Ammon's horn (tissue), 1 donor: ENCODE measurements around the gene HSBP1L1.
"Not testable (repeated sequence)": the region's sequence is repeated elsewhere in the genome, so short reads cannot be mapped to it uniquely, and the experiment has no call there.

Experiments
- DNase-seq: peaks from one replicate; pipeline ENCODE4 v3.0.0-alpha.2; 2016; ENCODE audit warnings: low spot score

The HSBP1L1 gene

GRCh38 chr18:79987566-79987965 is 23.1 kb downstream of the HSBP1L1 start:
- no peak for DNase-seq

GRCh38 chr18:79988071-79988450 is 23.6 kb downstream of the HSBP1L1 start:
- peak; percentile 65 for DNase-seq

- peak; percentile 94 for DNase-seq
Measured at GRCh38 chr18:79988451-79989194, 24.2 kb downstream of the HSBP1L1 start, which contains the start of gene TXNL4A. Gene TXNL4A, minus strand, starts transcription at chr18:79988563. Its CDS starts 171 bp downstream, at chr18:79988392.

GRCh38 chr18:79989195-79989497 is 24.7 kb downstream of the HSBP1L1 start:
- no peak for DNase-seq

- no peak for DNase-seq
Measured at GRCh38 chr18:79991494-79991893, 27.1 kb downstream of the HSBP1L1 start.

- DNase-seq: not testable (repeated sequence)
Measured at GRCh38 chr18:79999701-80000100, 35.3 kb downstream of the HSBP1L1 start.

- no peak for DNase-seq
Measured at GRCh38 chr18:80000877-80001276, 36.4 kb downstream of the HSBP1L1 start.

GRCh38 chr18:80002468-80002867 is 38.0 kb downstream of the HSBP1L1 start:
- DNase-seq: no peak

GRCh38 chr18:80004600-80005342 is 40.3 kb downstream of the HSBP1L1 start:
- DNase-seq: no peak

- DNase-seq: no peak
Measured at GRCh38 chr18:80006724-80007123, 42.3 kb downstream of the HSBP1L1 start.

GRCh38 chr18:80009661-80010550 is 45.5 kb downstream of the HSBP1L1 start:
- peak; percentile 27 for DNase-seq

- no peak for DNase-seq
Measured at GRCh38 chr18:80010551-80010906, 46.1 kb downstream of the HSBP1L1 start.

- not testable (repeated sequence) for DNase-seq
Measured at GRCh38 chr18:80011496-80012137, 47.2 kb downstream of the HSBP1L1 start.

- DNase-seq: no peak
Measured at GRCh38 chr18:80012714-80013113, 48.3 kb downstream of the HSBP1L1 start.
